GM19240 (cell line): Measurements from ENCODE around the gene GDPD4.

Source experiments
- DNase-seq: peaks from one replicate; pipeline ENCODE4 v3.0.0; 2011; ENCODE audit warnings: low spot score; ENCODE audit not compliant: insufficient read length

Gene GDPD4

GRCh38 chr11:77191823-77192495 is 109.5 kb downstream of the GDPD4 start:
- DNase-seq = no peak

GRCh38 chr11:77191429-77191822 is 110.1 kb downstream of the GDPD4 start:
- DNase-seq = no peak

GRCh38 chr11:77190331-77191075 is 111.0 kb downstream of the GDPD4 start:
- no peak for DNase-seq

GRCh38 chr11:77189588-77190210 is 111.8 kb downstream of the GDPD4 start:
- DNase-seq = no peak

- DNase-seq = no peak
Observed at GRCh38 chr11:77188633-77189491, 112.6 kb downstream of the GDPD4 start.

GRCh38 chr11:77187776-77188632 is 113.5 kb downstream of the GDPD4 start:
- peak; percentile 89 for DNase-seq

GRCh38 chr11:77187111-77187750 is 114.3 kb downstream of the GDPD4 start:
- DNase-seq = no peak

GRCh38 chr11:77186302-77186701 is 115.2 kb downstream of the GDPD4 start:
- DNase-seq = no peak

- DNase-seq = no peak
Observed at GRCh38 chr11:77184136-77184860, 117.2 kb downstream of the GDPD4 start.

GRCh38 chr11:77183431-77183984 is 118.0 kb downstream of the GDPD4 start:
- no peak for DNase-seq

GRCh38 chr11:77182542-77183430 is 118.7 kb downstream of the GDPD4 start:
- no peak for DNase-seq

GRCh38 chr11:77181799-77182541 is 119.5 kb downstream of the GDPD4 start:
- no peak for DNase-seq

- DNase-seq = no peak
Observed at GRCh38 chr11:77181226-77181625, 120.3 kb downstream of the GDPD4 start.

GRCh38 chr11:77180346-77180745 is 121.1 kb downstream of the GDPD4 start:
- DNase-seq = no peak

GRCh38 chr11:77179681-77180080 is 121.8 kb downstream of the GDPD4 start:
- DNase-seq = no peak

- DNase-seq = no peak
Observed at GRCh38 chr11:77179048-77179447, 122.4 kb downstream of the GDPD4 start.

- DNase-seq = no peak
Observed at GRCh38 chr11:77178150-77178549, 123.3 kb downstream of the GDPD4 start.
